Upper lobe of right lung (tissue), 1 donor: ENCODE results near the gene CAMK1G. TPM values are rescaled to one million over a fixed set of nuclear protein-coding genes. Genes with fewer than 3 reads are reported as not detected.

Experiments used
- ATAC-seq: fragments of 200-7000 bp; cut with Tn5 transposase; one replicate; pipeline ENCODE4 v1.9.1; 2020; ENCODE audit warnings: mild to moderate bottlenecking, moderate library complexity
- DNase-seq: peaks from one replicate; pipeline ENCODE4 v3.0.0-alpha.2; 2020
- H3K27ac ChIP-seq: fragments of 200-600 bp; one replicate; pipeline ENCODE4 v1.8.0; 2022
- H3K27me3 ChIP-seq: fragments of 200-600 bp; one replicate; pipeline ENCODE4 v1.8.0; 2022; ENCODE audit warnings: mild to moderate bottlenecking
- H3K36me3 ChIP-seq: fragments of 200-600 bp; one replicate; pipeline ENCODE4 v1.8.0; 2022
- H3K4me1 ChIP-seq: fragments of 200-600 bp; one replicate; pipeline ENCODE4 v1.8.0; 2022
- H3K4me3 ChIP-seq: fragments of 200-600 bp; one replicate; pipeline ENCODE4 v1.8.0; 2022; ENCODE audit warnings: mild to moderate bottlenecking
- H3K9me3 ChIP-seq: fragments of 200-600 bp; one replicate; pipeline ENCODE4 v1.8.0; 2022
- CTCF ChIP-seq: fragments of 200-600 bp; IDR thresholded peaks from one replicate; pipeline ENCODE4 v1.8.0; 2022; ENCODE audit warnings: antibody characterized with exemption
- intact Hi-C: fragments of 100-400 bp; cut with DNase I; formaldehyde crosslinking; loops from one replicate; pipeline ENCODE4 v1.11.0; 2022
- total RNA-seq: library from RNA; stranded (reverse); fragmentation: NEBNext Ultra II Directional; extraction: Animal tissue kit (Norgen Biotek cat#: 25700); gene quantifications from one replicate; pipeline ENCODE4 v1.2.1, GENCODE V29; 2021
- donor health status: DM: no; HTN: yes; CAD: no; lungs with severe emphysema.

CAMK1G gene
- total RNA-seq, 1 donor from 2014 or later = 1.4 TPM

DNA sequence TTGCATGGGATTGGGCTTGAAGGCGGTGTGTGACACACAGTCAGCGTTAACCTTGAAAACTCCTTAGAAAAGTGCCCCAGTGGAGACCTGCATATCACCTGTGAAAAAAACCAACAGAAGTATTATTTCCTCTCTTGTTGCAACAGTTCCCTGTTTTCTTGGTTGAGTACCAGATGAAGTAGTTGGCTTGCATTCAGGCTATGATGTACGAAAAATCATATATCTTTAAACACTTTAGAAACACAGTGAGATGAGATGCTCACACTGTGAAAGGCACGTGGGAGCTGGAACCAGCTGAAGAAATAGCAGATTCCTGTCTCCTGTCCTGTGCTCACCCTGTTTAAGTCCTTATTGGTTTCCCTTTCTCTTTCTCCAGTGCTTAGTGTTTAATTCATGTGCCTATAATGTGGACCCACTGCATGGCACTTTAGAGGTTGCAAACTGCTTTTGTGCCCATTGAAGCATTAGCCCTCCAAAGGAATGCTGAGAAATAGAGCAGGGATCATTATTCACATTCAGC is 2.8 kb downstream of the CAMK1G start:
- ATAC-seq = no peak
- no peak for TF ChIP-seq CTCF
- Histone ChIP-seq H3K27ac (no peak overlapping the region), H3K36me3 (no peaks in the 10 kb centered on the region), H3K27me3 (peaks cover 37% of the 10 kb centered on the region), H3K9me3 (no peaks in the 10 kb centered on the region), H3K4me3 (no peak overlapping the region), H3K4me1 (peaks cover 6% of the 10 kb centered on the region)
- no peak for DNase-seq
- intact Hi-C loops = no loop called here

DNA sequence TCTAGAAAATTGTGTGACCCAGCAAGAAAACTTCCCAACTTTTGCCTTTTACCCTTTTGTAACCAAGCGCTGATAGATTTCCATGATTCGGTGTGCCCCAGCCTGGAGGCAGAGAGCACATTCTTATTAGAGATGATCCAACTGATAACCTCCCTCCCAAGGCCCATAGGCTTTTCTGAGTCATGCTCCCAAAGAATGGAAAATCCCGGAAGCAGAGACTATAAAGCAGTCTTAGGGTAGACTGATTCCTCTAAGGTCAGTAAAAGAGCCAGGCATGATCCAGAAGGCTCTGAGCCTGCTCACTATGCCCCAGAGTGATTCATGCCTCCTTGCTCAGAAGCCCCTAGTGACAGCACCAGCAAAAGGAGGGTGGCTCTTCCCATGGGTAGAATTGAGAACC is 4.3 kb downstream of the CAMK1G start:
- no peak for DNase-seq
- TF ChIP-seq CTCF = no peak
- H3K4me3 ChIP-seq = no peak overlapping the region

DNA sequence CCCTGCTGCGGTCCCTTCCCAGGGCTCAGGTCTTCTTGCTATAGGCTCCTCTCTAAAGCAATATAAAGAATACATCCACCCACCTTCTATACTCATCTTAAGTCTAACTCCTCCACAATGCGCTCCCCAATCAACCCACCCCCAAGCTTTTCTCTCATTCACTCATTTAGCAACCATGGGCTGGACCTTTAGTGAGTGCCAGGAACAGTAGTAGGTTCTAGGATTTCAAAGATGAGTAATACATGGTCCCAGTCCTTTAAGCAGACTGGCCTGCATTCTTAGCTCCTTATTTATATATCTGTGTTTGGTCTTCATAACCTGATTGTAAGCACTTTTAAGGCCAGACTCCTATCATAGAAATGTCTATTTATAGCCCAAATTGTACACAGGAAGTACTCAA is 5.9 kb downstream of the CAMK1G start:
- Histone ChIP-seq H3K36me3 (no peaks in the 10 kb centered on the region), H3K9me3 (no peaks in the 10 kb centered on the region)

More for the DNA sequence above, 4.3 kb downstream of the CAMK1G start:
- H3K27me3 ChIP-seq = peaks cover 25% of the 10 kb centered on the region
- no peak for ATAC-seq
- no peak overlapping the region for H3K27ac ChIP-seq
- no peaks in the 10 kb centered on the region for H3K9me3 ChIP-seq
- peaks cover 6% of the 10 kb centered on the region for H3K4me1 ChIP-seq
- H3K36me3 ChIP-seq = no peaks in the 10 kb centered on the region
- intact Hi-C loops = no loop called here

GRCh38 chr1:209589863-209590262 is 6.3 kb downstream of the CAMK1G start:
- TF ChIP-seq CTCF = no peak
- no peak overlapping the region for H3K27ac ChIP-seq
- ATAC-seq = no peak
- no peak overlapping the region for H3K4me3 ChIP-seq
- DNase-seq = no peak
- peaks cover 13% of the 10 kb centered on the region for H3K27me3 ChIP-seq
- intact Hi-C loops = no loop called here
- H3K4me1 ChIP-seq = peaks cover 6% of the 10 kb centered on the region
- no peaks in the 10 kb centered on the region for H3K9me3 ChIP-seq
- no peaks in the 10 kb centered on the region for H3K36me3 ChIP-seq

More for the DNA sequence above, 5.9 kb downstream of the CAMK1G start:
- peaks cover 6% of the 10 kb centered on the region for H3K4me1 ChIP-seq
- no peak for TF ChIP-seq CTCF
- intact Hi-C loops = no loop called here
- DNase-seq (no peak), ATAC-seq (no peak)
- H3K4me3 ChIP-seq = no peak overlapping the region
- no peak overlapping the region for H3K27ac ChIP-seq
- peaks cover 15% of the 10 kb centered on the region for H3K27me3 ChIP-seq

- Histone ChIP-seq H3K9me3 (no peaks in the 10 kb centered on the region), H3K36me3 (no peaks in the 10 kb centered on the region), H3K27me3 (peaks cover 10% of the 10 kb centered on the region), H3K27ac (no peak overlapping the region), H3K4me3 (no peak overlapping the region), H3K4me1 (peaks cover 3% of the 10 kb centered on the region)
- ATAC-seq (peak; percentile 29), DNase-seq (no peak)
- intact Hi-C loops = no loop called here
- peak; percentile 32 for TF ChIP-seq CTCF
Measured at GRCh38 chr1:209590405-209590804, 6.9 kb downstream of the CAMK1G start.

DNA sequence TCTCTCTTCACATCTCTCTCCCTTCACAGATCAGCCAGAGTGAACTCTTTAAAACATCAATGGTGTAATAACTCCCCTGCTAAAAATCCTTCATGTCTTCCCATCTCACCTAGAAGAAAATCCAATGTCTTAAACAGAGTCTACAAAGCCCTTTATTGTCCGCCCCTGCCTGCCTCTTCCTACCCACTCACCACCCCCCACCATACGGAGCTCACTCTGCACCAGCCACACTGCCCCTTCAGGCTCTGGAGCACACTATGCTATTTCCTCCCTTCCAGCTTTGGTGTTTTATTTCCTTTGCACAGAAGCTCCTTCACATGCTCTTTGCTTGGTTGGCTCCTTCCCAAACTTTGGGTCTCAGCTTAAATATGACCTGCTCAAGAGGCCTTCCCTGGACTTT is 10.2 kb downstream of the CAMK1G start:
- no peaks in the 10 kb centered on the region for H3K4me1 ChIP-seq
- no peak overlapping the region for H3K4me3 ChIP-seq
- H3K36me3 ChIP-seq = no peaks in the 10 kb centered on the region
- peaks cover 5% of the 10 kb centered on the region for H3K27me3 ChIP-seq
- no peak overlapping the region for H3K27ac ChIP-seq
- intact Hi-C loops = no loop called here
- no peaks in the 10 kb centered on the region for H3K9me3 ChIP-seq
- no peak for TF ChIP-seq CTCF
- no peak for DNase-seq
- ATAC-seq = no peak
